ENCODE results near the gene VRK1.
A peak's percentile ranks its signal among the peaks of the same experiment; 100 is the strongest.
"Not testable (repeated sequence)": the region's sequence is repeated elsewhere in the genome, so short reads cannot be mapped to it uniquely, and the experiment has no call there.

Gene VRK1, protein sequence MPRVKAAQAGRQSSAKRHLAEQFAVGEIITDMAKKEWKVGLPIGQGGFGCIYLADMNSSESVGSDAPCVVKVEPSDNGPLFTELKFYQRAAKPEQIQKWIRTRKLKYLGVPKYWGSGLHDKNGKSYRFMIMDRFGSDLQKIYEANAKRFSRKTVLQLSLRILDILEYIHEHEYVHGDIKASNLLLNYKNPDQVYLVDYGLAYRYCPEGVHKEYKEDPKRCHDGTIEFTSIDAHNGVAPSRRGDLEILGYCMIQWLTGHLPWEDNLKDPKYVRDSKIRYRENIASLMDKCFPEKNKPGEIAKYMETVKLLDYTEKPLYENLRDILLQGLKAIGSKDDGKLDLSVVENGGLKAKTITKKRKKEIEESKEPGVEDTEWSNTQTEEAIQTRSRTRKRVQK

DNA sequence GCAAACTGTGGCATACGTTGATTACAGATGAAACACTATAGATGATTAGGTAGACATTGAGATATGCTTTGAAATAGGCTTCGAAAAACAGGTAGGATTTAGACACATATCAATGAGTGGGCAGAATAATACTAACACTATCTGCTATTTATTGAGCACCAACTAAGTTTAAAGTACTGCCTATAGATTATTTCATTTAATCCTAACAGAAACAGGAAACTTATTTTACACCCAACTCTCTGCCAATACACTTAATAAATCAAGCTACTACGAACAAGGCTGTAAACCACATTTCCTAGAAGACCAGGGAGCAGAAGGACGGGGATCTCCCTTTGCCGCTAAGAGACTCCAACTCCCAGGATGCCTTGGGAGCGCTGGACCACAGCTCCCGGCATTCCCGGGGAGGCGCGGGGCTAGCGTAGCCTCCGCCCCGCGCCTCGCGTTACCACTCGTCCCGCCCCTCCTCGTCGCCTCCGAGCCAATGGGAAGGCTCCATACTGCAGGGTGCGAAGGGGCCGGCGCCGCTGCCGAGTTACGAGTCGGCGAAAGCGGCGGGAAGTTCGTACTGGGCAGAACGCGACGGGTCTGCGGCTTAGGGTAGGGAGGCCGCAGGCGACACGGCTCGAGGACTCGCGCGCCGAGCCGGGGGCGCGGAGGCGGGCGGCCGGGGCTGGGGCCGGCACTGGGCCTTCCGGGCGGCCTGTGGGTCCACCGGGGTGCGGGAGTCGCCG lies at the start of gene VRK1:
VRK1 (plus strand) TSS at position 532 of the 731 bp plus-strand sequence. CDS start 36,090 bp downstream, outside the sequence.
- DNase-seq: peak; percentile 95

DNA sequence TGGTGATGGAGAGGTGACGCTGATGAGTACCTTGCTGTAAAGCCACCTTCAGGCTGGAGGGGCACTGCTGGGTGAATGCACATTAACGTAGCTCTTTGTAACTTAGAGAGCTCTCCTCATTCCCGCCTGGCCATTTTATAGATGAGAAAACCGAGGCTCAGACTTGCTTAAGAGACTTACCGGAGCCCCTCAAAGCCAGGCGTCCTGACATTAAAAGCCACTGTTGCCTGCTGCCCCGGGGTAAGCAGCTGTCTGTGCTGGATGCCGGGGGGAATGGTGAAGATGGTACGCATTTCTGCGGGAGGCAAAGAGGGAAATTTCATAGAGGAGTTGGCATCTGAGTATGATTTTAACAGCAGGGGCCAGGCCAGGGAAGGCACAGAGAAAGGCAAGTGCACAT lies 49.6 kb upstream of the VRK1 start:
- DNase-seq: no peak

DNA sequence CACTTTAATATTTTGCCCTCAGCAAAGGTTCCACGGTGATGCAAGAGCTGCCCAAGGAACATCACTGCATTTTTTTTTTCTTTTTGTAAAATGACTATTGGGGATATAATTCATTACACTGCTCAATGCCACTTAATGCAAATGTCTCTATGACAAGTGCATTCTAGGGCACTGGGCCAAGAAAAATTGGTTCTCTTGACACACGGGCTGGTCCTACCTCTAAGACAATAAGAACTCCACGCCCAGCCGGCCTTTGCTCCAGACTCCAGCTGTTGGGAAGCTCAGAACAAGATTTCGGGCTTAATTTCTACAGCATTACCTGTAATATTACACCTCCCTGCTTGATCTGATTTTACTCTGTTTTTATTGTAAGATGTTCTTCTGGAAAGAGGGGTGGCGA lies 48.8 kb upstream of the VRK1 start:
- DNase-seq: no peak

DNA sequence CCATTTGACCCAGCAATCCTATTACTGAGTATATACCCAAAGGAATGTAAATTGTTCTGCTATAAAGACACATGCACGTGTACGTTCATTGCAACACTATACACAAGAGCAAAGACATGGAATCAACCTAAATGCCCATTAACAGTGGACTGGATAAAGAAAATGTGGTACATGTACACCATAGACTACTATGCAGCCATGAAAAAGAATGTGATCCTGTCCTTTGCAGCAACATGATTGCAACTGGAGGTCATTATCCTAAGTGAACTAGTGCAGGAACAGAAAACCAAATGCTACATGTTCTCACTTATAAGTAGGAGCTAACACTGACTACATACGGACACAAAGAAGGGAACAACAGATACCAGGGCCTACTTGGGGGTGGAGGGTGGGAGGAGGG lies 45.7 kb upstream of the VRK1 start:
- no peak for DNase-seq

DNA sequence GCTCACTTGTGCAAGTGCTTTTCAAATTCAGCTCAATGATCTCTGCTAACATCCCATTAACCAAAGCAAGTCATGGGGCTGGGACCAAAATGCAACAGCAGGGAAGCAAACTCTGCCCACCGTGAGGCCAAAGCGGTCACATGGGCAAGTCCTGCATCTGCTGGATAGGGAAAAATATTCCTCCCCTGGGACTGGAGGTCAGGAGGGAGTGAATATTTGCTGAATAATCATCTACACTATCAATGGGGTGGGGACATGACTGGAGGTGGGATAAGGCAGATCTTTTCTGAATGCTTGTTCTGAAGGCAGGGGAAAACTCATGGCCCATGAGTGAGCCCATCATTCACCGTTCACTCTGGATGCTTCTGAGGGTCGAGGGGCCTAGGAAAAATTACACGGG lies 45.1 kb upstream of the VRK1 start:
- no peak for DNase-seq

DNA sequence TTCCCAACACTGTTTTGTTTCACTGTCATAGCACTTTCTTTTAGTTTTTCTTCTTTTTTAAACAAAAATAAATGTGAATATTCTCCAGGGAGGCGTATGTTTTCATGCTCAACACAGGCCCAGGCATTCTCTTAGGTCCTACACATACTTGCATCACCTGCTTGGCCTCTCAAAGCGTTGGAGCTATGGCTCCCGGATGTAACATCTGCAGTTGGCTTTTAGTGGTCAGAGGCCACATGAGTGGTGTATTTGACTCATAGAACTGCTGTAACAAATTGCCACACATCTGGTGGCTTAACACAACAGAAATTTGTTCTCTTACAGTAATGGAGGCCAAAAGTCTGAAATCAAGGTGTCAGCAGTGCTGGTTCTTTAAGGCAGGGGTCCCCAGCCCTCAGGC lies 44.6 kb upstream of the VRK1 start:
- DNase-seq: no peak

DNA sequence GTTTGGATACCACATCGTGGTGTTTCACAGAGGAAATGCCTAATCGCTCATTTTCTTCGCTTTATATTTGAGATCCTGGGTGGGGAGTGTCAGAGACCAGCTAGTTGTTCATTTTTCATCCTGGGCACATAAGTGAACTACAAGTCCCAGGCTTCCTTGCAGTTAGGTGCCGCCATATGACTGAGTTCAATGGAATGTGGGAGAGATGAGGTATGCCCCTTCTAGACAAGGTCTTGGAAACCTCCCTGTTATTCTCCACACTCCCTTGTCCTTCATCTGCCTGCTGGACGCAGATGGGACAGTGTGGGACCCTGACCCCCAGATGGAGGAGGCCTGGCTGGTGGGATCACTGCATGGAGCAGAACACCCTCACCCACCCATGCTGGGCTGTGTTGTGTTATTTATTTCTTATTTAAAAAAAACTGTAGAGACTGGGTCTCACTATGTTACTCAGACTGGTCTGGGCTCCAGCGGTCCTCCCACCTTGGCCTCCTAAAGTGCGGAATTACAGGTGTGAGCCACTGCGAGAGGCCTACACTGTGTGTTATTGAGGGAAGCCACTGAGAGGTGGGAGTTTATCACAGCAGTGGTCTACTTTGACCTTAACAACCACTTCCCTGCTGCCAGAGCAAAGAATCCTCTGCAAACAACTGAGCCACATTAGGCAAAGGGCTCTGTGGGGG lies 42.9 kb upstream of the VRK1 start:
- DNase-seq: no peak

DNA sequence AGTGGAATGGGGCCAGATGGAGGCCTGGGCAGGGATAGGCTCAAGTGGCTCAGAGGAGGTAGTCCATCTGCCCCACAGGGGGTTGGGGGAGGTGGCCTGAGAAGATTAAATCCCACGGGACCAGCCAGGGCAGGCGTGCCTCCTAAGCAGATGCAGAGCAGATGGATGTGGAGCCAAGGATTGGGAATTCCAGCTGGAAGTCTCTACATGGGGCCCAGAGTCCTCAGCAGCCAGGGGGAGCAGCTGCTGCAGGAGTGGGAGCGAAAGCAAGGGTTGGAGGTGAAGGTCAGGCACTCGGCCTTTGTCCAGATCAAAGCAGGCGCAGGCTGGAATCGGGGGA lies 42.4 kb upstream of the VRK1 start:
- no peak for DNase-seq

DNA sequence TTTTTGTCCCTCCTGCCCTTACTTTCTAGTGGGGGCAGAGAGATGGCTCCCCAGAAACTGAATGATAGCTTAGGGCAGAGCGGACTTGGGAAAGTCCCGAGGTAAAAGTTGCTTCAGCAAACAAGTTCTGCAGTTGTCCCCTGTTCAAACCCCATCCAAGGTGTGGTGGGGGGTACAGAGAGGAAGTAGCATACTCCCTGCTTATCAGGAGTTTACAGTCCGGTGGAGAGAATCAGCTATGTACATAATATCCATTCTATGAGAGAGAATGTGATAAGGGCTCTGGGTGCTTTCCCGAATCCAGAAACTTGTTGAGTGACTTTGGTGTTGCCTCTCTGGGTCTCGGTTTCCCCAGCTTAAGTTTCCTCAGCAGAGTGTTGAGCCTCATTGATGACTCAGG lies 40.4 kb upstream of the VRK1 start:
- no peak for DNase-seq

DNA sequence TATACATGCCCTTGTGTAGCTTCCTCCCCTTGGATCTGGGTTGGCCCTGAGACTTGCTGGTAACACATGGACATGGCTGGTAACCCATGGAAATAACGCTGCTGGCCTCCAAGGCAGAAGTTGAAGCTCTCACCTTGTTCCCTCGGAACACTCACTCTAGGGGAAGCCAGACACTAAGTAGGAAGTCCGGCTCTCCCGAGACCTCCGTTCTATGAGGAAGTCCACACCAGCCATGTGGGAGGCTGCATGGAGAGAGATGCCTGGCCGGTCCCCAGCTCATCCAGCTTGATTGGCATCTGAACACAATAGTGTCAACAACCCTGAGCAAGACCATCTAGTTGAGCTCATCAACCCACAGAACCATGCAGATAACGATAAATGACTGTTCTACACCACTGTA lies 39.7 kb upstream of the VRK1 start:
- DNase-seq: no peak

DNA sequence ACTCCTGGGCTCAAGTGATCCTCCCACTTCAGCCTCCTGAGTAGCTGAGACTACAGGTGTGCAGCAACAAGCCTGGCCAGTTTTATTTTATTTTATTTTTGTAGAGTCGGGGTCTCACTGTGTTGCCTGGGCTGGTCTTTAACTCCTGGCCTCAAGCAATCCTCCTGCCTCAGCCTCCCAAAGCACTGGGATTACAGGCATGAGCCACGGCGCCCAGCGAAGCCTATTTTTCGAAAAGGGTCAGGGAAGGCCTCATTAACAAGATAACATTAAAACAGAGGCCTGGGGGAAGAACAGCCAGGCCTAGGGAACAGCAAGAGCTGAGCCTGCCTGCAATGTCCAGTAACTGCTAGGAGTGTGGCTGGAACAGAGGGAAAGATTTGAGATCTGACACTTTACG lies 36.1 kb upstream of the VRK1 start:
- DNase-seq: no peak

DNA sequence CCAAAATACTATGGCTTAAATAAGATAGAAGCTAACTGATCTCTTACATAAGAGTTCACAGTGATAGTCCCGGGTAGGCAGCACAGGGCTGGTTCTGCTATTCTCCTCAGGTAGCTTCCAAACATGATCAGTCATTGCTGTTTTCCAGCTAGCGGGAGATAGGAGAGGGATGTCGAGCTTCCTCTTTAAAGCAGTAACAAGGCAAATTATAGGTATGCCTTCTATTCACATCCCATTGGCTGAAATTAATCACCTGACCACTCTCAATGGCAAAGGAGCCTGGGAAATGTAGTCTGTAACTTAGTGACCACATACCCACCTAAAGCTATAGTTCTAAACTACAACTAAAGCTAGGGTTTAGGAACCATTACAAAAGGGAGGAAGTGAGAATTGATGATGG lies 34.5 kb upstream of the VRK1 start:
- DNase-seq: peak; percentile 41

DNA sequence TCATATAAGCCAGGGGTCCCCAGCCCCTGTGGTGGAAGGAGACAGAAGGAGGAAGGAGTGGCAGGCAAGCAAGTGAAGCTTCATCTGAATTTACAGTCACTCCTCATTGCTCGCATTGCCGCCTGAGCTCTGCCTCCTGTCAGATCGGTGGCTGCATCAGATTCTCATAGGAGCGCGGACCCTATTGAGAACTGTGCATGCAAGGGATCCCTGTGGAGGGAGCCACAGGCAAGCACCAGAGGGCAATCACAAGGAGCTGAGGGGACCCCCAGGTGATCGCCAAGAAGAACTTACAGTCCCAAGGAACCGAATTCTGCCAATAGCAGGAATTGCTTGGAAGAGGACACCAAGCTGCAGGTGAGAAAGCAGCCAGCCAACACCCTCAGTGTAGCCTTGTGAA lies 33.2 kb upstream of the VRK1 start:
- no peak for DNase-seq

DNA sequence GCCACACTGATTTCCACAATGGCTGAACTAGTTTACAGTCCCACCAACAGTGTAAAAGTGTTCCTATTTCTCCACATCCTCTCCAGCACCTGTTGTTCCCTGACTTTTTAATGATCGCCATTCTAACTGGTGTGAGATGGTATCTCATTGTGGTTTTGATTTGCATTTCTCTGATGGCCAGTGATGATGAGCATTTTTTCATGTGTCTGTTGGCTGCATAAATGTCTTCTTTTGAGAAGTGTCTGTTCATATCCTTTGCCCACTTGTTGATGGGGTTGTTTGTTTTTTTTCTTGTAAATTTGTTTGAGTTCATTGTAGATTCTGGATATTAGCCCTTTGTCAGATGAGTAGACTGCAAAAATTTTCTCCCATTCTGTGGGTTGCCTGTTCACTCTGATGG lies 32.0 kb upstream of the VRK1 start:
- DNase-seq: not testable (repeated sequence)

DNA sequence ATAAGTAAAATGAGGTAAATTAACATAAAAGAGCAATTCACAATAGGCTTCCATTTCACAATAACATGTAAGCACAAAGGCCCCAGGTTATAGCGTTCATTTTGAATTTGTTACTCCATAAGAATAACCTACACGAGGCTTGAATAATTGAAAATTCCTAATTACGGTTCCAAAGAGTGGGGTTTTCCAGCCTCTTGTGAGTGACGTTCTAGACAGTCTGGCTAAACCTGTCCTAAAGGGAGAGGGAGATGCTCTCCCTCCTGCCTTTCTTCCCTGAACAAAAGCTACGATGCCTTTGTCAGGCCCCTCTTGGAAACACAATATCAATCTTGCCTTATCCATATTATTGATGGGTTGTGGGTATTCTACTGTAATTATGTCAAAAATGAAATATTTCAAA lies 24.3 kb upstream of the VRK1 start:
- no peak for DNase-seq

DNA sequence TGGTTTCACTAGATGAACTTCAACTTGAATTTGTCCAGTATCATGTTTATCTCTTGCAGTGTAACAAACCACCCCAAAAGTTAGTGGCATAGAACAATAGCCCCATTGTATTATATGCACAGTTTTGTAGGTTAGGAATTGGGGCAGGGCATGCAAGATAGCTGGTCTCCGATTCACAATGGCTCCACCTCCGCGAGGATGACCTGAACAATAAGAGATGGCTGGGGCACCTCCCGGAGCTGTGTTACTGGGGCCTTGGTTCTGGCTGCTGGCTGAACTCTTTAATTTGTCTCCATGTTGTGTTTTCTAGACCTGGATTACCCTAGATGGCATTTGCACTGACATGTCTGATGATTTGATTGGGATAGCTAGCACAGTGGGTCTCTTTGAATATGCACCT lies 20.4 kb upstream of the VRK1 start:
- no peak for DNase-seq

DNA sequence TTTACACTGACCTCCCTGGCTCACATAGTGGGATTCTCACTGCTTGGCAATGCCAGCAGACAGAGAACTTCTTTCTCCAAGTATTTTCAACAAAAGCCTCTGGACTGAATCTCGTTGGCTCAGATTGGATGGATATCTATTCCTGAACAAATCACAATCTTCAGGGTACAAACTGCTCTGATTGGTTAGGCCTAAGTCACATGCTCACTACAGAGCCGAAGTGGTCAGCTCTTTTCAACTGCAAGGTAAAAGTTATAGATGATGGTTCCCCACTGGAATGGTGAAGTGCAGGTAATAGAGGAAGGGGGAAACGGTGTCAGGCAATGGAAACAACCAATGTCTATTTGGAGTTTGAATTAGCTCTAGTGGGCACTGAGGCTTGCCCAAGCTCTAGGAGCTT lies 16.7 kb upstream of the VRK1 start:
- no peak for DNase-seq

DNA sequence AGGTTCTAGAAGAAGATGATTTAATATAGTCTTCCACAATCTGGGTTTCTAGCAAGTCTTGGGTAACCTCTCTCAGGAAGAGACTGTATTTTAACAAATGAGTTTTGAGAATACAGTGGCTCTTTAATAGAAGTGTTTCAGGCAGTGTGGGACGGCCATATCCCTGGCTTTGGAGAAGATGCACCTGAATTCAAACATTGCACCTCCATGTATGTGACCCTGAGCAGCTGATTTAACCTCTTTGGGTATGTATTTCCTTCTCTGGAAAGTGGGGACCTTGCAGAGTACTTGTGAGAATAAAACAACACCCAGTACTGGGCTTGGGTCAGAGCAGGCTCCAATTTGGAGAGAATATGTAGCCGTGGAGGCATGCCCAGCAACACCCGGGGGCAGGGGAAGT lies 15.8 kb upstream of the VRK1 start:
- DNase-seq: no peak

DNA sequence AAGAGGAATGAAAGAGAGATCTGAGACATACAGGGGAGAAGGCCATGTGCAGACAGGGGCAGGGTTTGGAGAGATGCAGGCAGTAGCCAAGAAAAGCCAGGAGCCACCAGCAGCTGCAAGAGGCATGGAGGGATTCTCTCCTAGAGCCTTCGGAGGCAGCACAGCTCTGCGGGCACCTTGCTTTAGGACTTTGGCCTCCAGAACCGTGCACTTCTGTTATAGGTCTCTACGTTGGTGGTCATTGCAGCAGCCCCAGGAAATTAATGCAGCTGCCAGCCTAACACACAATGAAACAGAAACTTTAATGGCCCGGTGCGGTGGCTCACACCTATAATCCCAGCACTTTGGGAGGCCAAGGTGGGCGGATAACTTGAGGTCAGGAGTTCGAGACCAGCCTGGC lies 14.7 kb upstream of the VRK1 start:
- DNase-seq: no peak

DNA sequence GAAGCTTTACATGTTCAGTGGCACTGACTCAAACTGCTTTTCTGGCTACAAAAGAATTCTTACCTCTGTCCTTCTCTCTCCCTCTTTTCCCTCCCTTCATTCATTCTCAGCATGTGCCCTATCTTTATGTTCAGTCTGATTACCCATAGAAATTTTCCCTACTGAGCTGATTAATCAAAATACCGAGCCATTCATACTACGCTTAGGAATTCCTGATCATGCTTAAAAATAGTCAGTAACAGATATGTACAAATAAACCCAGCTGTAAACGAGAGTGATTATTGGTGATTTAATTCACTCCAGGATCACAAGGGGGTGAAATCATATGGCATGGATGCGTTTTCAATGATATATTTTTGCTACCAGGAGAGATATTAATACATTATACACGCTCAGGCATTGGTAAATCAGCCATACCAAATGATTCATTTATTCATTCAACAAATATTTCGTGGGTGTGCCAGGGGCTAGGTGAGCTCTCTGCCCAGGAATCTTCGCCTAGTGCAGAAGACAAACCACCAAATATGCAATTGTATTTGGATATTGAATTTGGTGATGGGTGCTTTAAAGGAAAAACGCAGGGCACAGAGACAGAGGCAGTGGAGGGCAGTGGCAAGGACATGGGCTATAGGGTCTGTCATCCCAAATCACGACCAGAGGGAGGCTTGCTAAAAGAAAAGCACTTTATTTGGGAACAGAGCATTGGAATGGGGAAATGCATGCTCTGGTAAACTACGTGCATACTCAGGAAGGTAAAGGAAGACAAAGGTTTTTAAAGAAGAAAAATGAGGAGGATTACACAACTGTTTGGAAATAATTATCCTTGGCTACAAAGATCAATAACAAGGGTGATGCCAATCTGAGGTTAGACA lies 13.9 kb upstream of the VRK1 start:
- no peak for DNase-seq

DNA sequence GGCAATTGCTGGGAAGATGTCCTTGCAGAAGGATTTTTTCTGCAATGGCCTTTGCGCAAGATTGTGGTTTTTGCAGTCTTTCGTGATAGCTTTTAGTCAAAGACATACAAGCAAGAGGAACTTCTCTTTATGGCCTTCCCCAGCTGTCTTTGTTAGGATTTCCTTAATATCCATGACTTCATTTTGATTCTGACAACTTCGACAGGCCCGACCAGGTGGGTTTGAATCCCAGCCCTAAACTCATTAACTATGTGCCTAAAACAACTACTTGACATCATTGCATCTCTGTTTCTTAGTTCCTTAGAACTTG lies 13.3 kb upstream of the VRK1 start:
- DNase-seq: no peak

DNA sequence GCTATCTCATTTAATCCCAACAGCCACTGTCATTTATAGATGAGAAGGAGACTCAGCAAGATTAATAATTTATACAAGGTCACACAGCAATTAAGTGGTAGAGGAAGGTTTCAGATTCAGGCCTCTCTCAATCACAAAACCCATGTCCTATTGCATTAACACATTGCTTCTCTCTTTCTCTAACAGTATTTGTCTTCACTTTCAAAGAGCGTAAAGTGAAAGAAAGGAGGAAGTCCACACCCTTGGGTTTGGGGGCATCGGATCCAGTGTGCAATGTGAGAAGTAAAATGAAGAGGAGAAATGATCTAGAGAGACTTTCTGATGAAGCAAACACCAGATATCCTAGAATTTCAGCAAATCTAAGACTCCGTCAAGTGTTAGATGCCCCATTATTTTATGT lies 7.0 kb upstream of the VRK1 start:
- DNase-seq: no peak

DNA sequence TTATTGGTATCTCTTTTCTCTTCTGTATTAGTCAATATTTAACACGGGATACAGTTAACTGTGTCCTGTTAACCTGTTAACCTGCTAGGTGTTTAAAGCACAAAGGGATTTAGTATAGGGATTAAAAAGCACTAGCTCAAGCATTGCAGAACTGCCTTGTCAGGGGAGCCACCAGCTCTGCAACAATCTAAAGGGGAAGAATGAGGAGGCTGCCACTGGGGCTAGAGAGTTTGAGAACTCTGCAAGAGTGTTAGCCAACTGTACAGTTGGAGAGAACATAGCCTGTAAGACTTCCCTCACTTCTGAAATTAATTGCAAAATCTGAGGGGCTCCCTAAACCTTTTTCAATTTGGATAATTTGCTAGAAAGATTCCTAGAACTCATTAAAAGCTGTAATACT lies 6.5 kb upstream of the VRK1 start:
- no peak for DNase-seq
